Large intestine (tissue), 3 donors: ENCODE results near the gene AUTS2. TPM values are rescaled to one million over a fixed set of nuclear protein-coding genes. Genes with fewer than 3 reads are reported as not detected.

Experiments
- DNase-seq, 2 donors: peaks; one replicate each; pipeline versions ENCODE4 v3.0.0 to v3.0.0-alpha.2; 2013
- H3K27ac ChIP-seq: one replicate; pipeline ENCODE4 v1.5.1; 2013; ENCODE audit warnings: low read length
- H3K27me3 ChIP-seq: 2 replicates; pipeline ENCODE4 v1.6.1; 2013; ENCODE audit warnings: low read length; ENCODE audit not compliant: control insufficient read depth, insufficient read depth
- H3K36me3 ChIP-seq: 2 replicates; pipeline ENCODE4 v1.6.1; 2013; ENCODE audit warnings: low read length; ENCODE audit not compliant: control insufficient read depth, insufficient read depth
- H3K4me1 ChIP-seq: one replicate; pipeline ENCODE4 v1.6.1; 2013; ENCODE audit warnings: low read length; ENCODE audit not compliant: control insufficient read depth, insufficient read depth
- H3K4me3 ChIP-seq: one replicate; pipeline ENCODE4 v1.5.1; 2013; ENCODE audit warnings: low read length
- H3K9me3 ChIP-seq: one replicate; pipeline ENCODE4 v1.6.1; 2013; ENCODE audit warnings: mild to moderate bottlenecking, low read depth, low read length, moderate library complexity; ENCODE audit not compliant: control insufficient read depth
- WGBS: methylation state at CpG from one replicate; pipeline ENCODE4 v1.1.5; 2013; ENCODE audit warnings: low lambda C conversion rate; ENCODE audit not compliant: insufficient coverage; 5-methylcytosine and 5-hydroxymethylcytosine counted together
- polyA plus RNA-seq: library from polyadenylated mRNA; unstranded; fragments of 120-200 nt; gene quantifications from one replicate; pipeline ENCODE4 v1.2.1, GENCODE V29; 2013

Gene AUTS2
- polyA plus RNA-seq, 1 donor: 51.3 TPM

DNA sequence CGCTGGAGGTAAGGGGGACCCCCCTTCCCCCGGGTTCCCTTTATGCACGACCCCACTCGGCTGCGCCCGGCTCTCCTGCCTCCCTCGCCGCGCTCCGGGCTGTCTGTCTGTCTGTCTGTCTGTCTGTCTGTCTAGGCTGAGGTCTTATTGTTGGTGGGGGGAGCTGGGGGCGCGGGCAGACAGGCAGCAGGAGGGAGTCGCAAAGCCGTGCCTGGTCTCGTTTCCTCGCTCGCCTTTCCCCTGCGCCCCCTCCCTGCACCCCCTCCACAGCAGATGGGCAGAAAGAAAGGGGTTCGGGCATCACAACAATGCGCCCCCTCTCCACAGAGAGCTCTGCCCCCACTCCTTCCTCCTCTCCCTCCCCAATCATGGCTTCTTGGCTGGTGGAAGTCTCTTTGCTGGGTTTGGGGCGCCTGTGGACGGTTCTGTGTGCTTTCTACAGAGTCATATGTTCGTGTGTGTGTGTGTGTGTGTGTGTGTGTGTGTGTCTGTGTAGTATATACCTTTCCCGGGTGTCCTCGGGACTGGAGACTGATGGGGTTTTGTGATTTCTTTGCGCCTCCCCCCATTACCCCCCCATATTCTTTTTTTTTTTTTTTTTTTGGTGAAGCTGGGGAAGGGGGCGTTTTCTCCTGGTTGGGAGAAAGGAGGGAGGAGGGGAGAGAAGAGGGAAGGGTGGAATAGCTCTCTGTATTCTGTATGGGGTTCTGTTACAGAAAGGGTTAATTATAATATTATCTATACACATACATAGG is 1.9 kb downstream of the AUTS2 start:
- DNase-seq: peak in 1 of 2 donors; percentile 57
- Histone ChIP-seq H3K27me3 (no peaks in the 10 kb centered on the region), H3K4me3 (peak overlapping the region; percentile 85), H3K27ac (no peak overlapping the region), H3K9me3 (peaks cover 2% of the 10 kb centered on the region), H3K36me3 (no peaks in the 10 kb centered on the region), H3K4me1 (peaks cover 9% of the 10 kb centered on the region)
- WGBS: no CpG with 5 or more reads among the region's 27 CpGs

DNA sequence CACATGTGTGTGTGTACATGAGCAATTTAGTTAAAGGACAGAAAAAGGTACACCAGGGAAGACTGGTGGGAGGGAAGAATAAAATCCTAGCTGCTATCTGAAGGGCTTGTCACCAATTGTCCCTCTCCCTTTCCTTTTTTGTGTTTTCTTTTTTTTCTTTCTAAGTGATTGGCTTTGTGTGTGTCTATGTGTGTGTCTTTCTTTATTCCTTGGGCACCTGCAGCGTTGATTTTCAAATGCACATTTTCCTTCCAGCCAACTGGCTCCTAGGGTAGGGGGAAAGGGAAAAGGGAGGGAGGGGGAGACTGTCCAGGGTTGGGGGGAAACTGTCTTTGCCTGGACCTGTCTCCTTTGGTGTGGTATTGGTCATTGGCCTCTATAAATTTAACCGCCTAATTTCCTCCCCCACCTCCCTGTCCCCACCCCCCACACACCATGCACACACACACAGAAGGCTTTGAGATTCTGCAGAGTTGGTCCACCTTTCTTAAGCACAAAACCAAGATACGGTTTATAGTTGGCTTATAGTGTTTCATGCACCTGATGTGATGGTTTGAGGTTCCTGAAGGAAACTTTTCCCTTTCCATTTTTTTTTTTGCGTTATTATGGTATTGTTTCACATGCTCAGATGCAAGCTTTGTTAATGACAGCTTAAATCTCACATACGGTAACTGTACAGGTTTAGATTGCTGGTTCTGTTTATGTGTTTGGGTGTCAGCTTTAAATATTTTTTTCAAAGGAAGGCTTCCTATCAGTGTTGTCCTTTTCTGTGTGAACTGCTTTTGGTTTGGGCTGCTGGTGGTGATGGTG is 2.6 kb downstream of the AUTS2 start:
- peaks cover 2% of the 10 kb centered on the region for H3K9me3 ChIP-seq
- peak overlapping the region; percentile 85 for H3K4me3 ChIP-seq
- no peak for DNase-seq
- no peak overlapping the region for H3K27ac ChIP-seq
- peaks cover 9% of the 10 kb centered on the region for H3K4me1 ChIP-seq
- 40% methylated on average over 1 of the region's 5 CpGs for WGBS
- H3K27me3 ChIP-seq: no peaks in the 10 kb centered on the region
- no peaks in the 10 kb centered on the region for H3K36me3 ChIP-seq

DNA sequence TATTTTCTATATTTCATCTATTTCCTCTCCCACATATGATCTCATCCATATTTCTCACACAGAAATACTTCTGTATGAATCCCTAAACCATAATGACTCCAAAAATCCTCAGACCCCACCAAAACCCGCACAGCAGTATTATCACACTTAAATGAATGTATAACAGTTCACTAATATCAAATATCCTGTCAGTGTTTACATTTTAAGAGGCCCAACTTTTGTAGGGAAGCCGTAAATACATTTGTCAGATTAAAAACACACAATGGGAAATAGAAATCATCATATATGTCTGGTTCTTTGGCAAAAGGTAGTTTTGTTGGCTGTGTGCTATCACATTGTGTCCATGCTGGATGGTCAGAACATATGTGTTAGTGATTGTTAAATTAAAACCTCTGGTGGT is 4.2 kb downstream of the AUTS2 start:
- WGBS: 60% methylated on average over 1 of the region's 2 CpGs

DNA sequence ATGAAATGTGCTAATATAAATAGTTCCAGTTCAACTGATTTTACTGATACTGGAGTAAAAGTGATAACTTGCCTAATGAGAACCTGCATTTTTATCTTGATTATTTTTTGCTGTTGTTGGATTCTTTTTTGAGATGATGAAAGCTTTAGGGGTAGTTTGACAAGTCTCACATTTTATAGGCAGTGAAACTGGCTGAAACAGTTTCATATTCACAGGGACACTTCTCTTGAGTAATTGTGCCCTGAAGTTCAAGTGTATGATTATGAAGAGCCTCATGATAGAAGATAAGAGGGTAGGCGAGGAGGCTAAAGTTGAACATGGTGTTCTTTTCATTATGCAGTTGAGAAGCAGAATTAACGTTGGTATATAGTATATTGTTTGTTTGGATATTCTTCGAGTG is 5.1 kb downstream of the AUTS2 start:
- peak overlapping the region; percentile 49 for H3K27ac ChIP-seq
- H3K4me3 ChIP-seq: no peak overlapping the region
- no CpG with 5 or more reads among the region's 3 CpGs for WGBS
- H3K27me3 ChIP-seq: no peaks in the 10 kb centered on the region
- peaks cover 2% of the 10 kb centered on the region for H3K9me3 ChIP-seq
- peaks cover 9% of the 10 kb centered on the region for H3K4me1 ChIP-seq
- no peaks in the 10 kb centered on the region for H3K36me3 ChIP-seq
- DNase-seq: peak; percentile 60 to 80

More for the DNA sequence above, 4.2 kb downstream of the AUTS2 start:
- H3K27ac ChIP-seq: peak overlapping the region; percentile 42
- H3K4me1 ChIP-seq: peaks cover 9% of the 10 kb centered on the region
- no peaks in the 10 kb centered on the region for H3K36me3 ChIP-seq
- H3K9me3 ChIP-seq: peaks cover 2% of the 10 kb centered on the region
- no peak for DNase-seq
- H3K27me3 ChIP-seq: no peaks in the 10 kb centered on the region
- no peak overlapping the region for H3K4me3 ChIP-seq

DNA sequence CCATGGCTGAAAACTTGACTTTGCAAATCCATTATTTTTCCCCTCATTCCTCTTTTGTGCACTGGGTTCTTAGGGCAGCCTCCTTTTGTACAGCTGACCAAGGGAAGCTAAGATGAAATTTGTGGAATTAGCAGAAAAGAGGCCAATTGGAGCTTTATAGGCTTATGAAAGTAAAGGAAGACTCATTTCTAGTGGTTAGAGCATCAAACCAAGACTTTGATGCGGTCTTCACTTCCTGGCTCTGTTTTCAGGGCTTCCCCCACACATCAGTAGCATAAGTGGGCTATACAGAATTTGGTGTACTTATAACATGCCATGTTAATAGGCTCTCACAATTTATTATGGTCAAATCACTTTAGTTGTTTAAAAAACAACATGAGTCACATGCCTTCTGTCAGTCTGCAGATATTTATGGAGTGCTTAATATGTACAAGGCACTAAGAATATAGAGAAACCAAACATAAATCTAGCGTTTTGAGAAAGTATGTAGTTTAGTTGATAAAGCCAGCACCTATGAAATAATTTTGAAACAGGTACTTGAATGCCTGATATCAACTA is 5.7 kb downstream of the AUTS2 start:
- no peak for DNase-seq
- Histone ChIP-seq H3K27me3 (no peaks in the 10 kb centered on the region), H3K4me1 (peaks cover 9% of the 10 kb centered on the region), H3K27ac (peak overlapping the region; percentile 49), H3K36me3 (no peaks in the 10 kb centered on the region), H3K9me3 (no peaks in the 10 kb centered on the region), H3K4me3 (no peak overlapping the region)
- 50% methylated on average over 1 of the region's 2 CpGs for WGBS

DNA sequence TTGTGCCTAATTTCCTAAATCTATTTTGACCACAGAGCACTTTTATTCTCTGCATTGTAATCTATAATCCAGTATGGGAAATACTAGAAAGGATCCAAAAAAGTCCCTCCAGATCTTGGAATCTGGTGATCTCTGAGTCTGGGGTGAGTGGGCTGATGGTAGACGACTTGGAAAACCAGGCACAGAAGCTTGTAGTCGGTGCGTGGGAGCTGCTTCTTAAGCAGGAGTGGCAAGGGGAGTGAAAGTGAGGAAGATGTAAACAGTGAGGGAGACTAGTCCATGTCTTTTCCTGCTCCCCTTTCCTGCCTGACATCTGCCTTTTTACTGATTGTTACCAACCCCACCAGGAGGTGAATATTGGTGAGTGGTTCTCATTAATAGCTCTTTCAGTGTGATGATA is 6.8 kb downstream of the AUTS2 start:
- H3K4me1 ChIP-seq: peaks cover 9% of the 10 kb centered on the region
- H3K9me3 ChIP-seq: no peaks in the 10 kb centered on the region
- H3K27ac ChIP-seq: no peak overlapping the region
- no peak for DNase-seq
- H3K36me3 ChIP-seq: no peaks in the 10 kb centered on the region
- no peaks in the 10 kb centered on the region for H3K27me3 ChIP-seq
- no peak overlapping the region for H3K4me3 ChIP-seq
- WGBS: no CpG with 5 or more reads among the region's 3 CpGs

DNA sequence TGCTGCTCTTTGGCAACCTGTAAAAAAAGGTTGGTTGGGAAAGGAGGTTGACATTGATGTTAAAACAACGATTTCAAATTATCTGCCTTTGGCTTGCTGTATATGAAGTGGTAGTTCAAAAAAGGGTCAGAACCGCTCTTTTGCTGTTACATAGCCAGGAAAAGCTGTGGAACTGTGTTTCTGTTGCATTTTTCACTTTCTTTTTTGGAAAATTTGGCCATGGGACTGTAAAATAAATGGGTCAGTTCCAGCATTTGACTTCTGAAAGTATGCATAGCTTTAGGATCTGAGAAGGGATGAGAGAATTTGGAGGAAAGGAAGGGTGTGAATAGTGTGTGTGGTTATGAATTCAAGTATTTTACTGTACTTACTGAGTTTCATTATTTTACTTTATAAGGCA is 7.3 kb downstream of the AUTS2 start:
- 60% methylated on average over 1 of the region's 2 CpGs for WGBS
- H3K27ac ChIP-seq: no peak overlapping the region
- no peaks in the 10 kb centered on the region for H3K9me3 ChIP-seq
- DNase-seq: no peak
- no peaks in the 10 kb centered on the region for H3K27me3 ChIP-seq
- peaks cover 9% of the 10 kb centered on the region for H3K4me1 ChIP-seq
- no peak overlapping the region for H3K4me3 ChIP-seq
- no peaks in the 10 kb centered on the region for H3K36me3 ChIP-seq

DNA sequence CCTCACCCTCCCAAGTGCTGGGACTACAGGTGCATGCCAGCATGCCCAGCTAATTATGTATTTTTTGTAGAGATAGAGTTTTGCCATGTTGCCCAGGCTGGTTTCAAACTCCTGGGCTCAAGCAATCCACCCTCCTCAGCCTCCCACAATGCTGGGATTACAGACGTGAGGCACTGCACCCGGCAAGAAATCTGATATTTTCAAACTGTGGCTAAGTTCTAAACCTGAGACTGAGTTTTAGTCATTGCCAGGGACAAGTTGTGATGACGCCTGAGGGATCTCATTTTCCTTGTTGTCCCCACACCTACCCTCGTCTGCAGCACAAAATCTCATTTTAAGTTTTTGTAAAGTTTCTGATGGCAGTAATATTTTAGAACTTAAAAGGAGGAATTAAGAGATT is 9.8 kb downstream of the AUTS2 start:
- H3K9me3 ChIP-seq: no peaks in the 10 kb centered on the region
- 100% methylated on average over 2 of the region's 4 CpGs for WGBS

DNA sequence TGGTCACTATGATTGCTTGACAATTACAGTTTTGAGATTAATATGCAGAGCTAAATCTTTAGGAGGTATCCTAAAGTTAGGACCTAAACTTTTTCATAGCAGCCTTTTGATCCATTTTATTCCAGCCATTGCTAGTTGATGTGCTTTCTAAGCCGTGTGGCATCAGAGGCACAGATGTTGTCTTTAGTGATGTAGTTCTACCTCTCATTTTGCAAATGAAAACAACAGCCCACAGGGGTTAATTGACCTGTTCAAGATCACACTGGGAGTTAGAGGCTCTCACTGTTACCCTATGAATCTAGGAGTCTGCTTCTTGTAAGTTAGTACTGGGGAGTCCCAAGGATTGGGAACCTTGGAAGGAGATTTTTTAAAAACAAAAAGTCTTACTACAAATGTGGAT is 10.6 kb downstream of the AUTS2 start:
- no peak overlapping the region for H3K4me3 ChIP-seq
- H3K4me1 ChIP-seq: peaks cover 2% of the 10 kb centered on the region
- no peaks in the 10 kb centered on the region for H3K9me3 ChIP-seq
- H3K27ac ChIP-seq: no peak overlapping the region
- WGBS: no CpG with 5 or more reads among the region's 1 CpG
- no peaks in the 10 kb centered on the region for H3K36me3 ChIP-seq
- no peaks in the 10 kb centered on the region for H3K27me3 ChIP-seq
- no peak for DNase-seq

More for the DNA sequence above, 9.8 kb downstream of the AUTS2 start:
- H3K27ac ChIP-seq: no peak overlapping the region
- no peak overlapping the region for H3K4me3 ChIP-seq
- no peak for DNase-seq
- no peaks in the 10 kb centered on the region for H3K27me3 ChIP-seq
- H3K36me3 ChIP-seq: no peaks in the 10 kb centered on the region
- peaks cover 8% of the 10 kb centered on the region for H3K4me1 ChIP-seq

DNA sequence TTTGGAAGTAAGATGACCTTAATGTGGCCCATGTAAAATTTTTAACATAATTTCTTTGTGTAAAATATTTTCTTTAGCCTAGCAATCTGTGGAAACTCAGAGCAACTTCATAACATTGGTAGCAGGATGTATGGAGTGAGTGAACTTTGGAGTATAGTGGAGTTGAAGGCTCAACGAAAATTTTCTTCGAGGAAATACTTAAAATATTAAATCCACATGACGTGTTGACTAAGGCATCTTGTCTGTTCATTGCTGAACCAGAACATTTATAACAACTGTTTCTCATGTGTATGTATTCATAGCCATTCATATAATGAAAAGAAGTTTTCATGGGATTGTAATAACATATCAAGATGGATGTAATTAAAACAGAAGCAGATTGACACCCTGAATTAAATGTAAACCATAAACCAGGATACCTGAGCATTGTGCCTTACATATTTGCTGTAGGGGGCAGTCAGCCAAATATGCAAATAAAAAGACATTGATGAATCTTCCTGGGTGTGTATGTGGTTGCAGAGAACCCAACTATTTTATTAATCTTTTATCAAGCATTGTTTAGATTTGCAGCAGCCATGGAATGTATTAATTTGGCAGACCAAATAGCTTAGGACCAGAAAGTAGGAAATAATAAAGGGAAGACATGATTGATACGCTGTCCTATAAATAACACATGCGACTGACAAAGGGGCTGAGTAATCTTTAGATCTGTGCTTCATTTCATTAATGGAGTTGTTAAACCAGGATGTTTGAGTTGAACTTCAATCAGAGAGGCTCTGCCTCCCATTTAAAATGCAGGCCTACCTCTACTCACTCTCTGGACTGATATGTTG is 11.5 kb downstream of the AUTS2 start:
- Histone ChIP-seq H3K27ac (no peak overlapping the region), H3K27me3 (no peaks in the 10 kb centered on the region), H3K9me3 (no peaks in the 10 kb centered on the region), H3K4me1 (no peaks in the 10 kb centered on the region), H3K4me3 (no peak overlapping the region), H3K36me3 (no peaks in the 10 kb centered on the region)
- peak in 1 of 2 donors; percentile 16 for DNase-seq
- 100% methylated on average over 1 of the region's 5 CpGs for WGBS
